GM12878 (cell line): ENCODE results near the gene TOPBP1. TPM values are rescaled to one million over a fixed set of nuclear protein-coding genes. Genes with fewer than 3 reads are reported as not detected.

Source experiments
- ATAC-seq: fragments of 200-7000 bp; cut with Tn5 transposase; 3 replicates; pipeline ENCODE4 v1.9.1; 2020; ENCODE audit warnings: mild to moderate bottlenecking, moderate library complexity
- BruUV-seq: library from RNA; stranded (reverse); fragments of 400-500 nt; replicated peaks from 2 replicates; lab custom pipeline; 2021; lab: Mats Ljungman, UMichigan
- CTCF ChIA-PET: fragments of 300-600 bp; sonication (Branson Sonifier 250); formaldehyde crosslinking; extraction: SDS; loops from one replicate; lab custom pipeline; 2021; ENCODE audit warnings: inconsistent platforms; lab: Yijun Ruan, JAX
- POLR2A ChIA-PET: fragments of 350-600 bp; formaldehyde crosslinking; extraction: SDS; loops from one replicate; lab custom pipeline; 2021; ENCODE audit warnings: inconsistent platforms; lab: Charles Lee
- RAD21 ChIA-PET: fragments of 300-600 bp; sonication (Branson Sonifier 250); formaldehyde crosslinking; loops from one replicate; lab custom pipeline; 2023; ENCODE audit warnings: antibody characterized with exemption; ENCODE audit not compliant: unreplicated experiment; lab: Charles Lee
- SMC1A ChIA-PET: fragments of 300-600 bp; sonication (Branson Sonifier 250); formaldehyde crosslinking; loops from one replicate; lab custom pipeline; 2023; ENCODE audit not compliant: unreplicated experiment, uncharacterized antibody; lab: Charles Lee
- DNase-seq: peaks from one replicate; pipeline ENCODE4 v3.0.0-alpha.2; 2011; ENCODE audit warnings: low read depth, low spot score
- FAIRE-seq: peaks from 3 replicates; lab custom pipeline; 2011; peaks lifted over from hg19 to GRCh38; lab: Jason Lieb, UNC
- H2AFZ ChIP-seq: 2 replicates; pipeline ENCODE4 v1.6.0; 2011; ENCODE audit warnings: low read depth, low read length, control low read depth; ENCODE audit not compliant: control insufficient read depth
- H3K27ac ChIP-seq: 2 replicates; pipeline ENCODE4 v1.5.1; 2011; ENCODE audit warnings: control low read depth; ENCODE audit not compliant: control insufficient read depth, insufficient read depth
- H3K27me3 ChIP-seq, 2 experiments: replicated peaks in 1 of 2; 2 replicates each; pipeline versions ENCODE4 v1.6.0 to v1.6.1; 2011; ENCODE audit warnings: low read length in 1 of 2; ENCODE audit not compliant: control insufficient read depth in 2 of 2, insufficient read depth in 2 of 2
- H3K36me3 ChIP-seq, 2 experiments: 2 replicates each; pipeline ENCODE4 v1.5.1; 2011; ENCODE audit warnings: low read length in 1 of 2; ENCODE audit not compliant: control insufficient read depth in 2 of 2, insufficient read depth in 2 of 2
- H3K4me1 ChIP-seq: 2 replicates; pipeline ENCODE4 v1.6.1; 2011; ENCODE audit warnings: mild to moderate bottlenecking, low read length, moderate library complexity, mixed read lengths; ENCODE audit not compliant: control insufficient read depth, insufficient read depth
- H3K4me2 ChIP-seq: 2 replicates; pipeline ENCODE4 v1.6.0; 2011; ENCODE audit warnings: control low read depth; ENCODE audit not compliant: control insufficient read depth, insufficient read depth
- H3K4me3 ChIP-seq: fragments of 200-600 bp; sonication (generic); 2 replicates; pipeline ENCODE4 v1.5.1; 2016
- H3K79me2 ChIP-seq: 2 replicates; pipeline ENCODE4 v1.6.0; 2011; ENCODE audit warnings: low read length; ENCODE audit not compliant: control insufficient read depth, insufficient read depth
- H3K9ac ChIP-seq: 2 replicates; pipeline ENCODE4 v1.8.0; 2011; ENCODE audit warnings: low read length, control low read depth, mixed read lengths; ENCODE audit not compliant: control insufficient read depth, insufficient read depth
- H3K9me3 ChIP-seq: replicated peaks from 3 replicates; pipeline ENCODE4 v1.5.1; 2011; ENCODE audit warnings: mild to moderate bottlenecking, low read length; ENCODE audit not compliant: control insufficient read depth, insufficient read depth
- H4K20me1 ChIP-seq: 2 replicates; pipeline ENCODE4 v1.6.0; 2011; ENCODE audit not compliant: control insufficient read depth, insufficient read depth
- CEBPZ ChIP-seq: fragments of 150-350 bp; IDR thresholded peaks from 2 replicates; pipeline ENCODE4 v1.6.1; 2016; ENCODE audit warnings: low read depth, low read length
- CHD4 ChIP-seq: fragments of 200-600 bp; sonication (generic); IDR thresholded peaks from 2 replicates; pipeline ENCODE4 v1.6.1; 2016; ENCODE audit warnings: mild to moderate bottlenecking
- ELK1 ChIP-seq: IDR thresholded peaks from 2 replicates; pipeline ENCODE4 v1.6.1; 2012; ENCODE audit warnings: low read depth, low read length, improper control_type of control experiment
- EP300 ChIP-seq, 2 experiments: fragments of 150-350 bp in 1 of 2; IDR thresholded peaks; 2 replicates each; pipeline ENCODE4 v1.6.1; 2011 to 2012; ENCODE audit warnings: low read depth in 2 of 2, low read length in 2 of 2, borderline replicate concordance in 1 of 2, improper control_type of control experiment in 1 of 2, inconsistent platforms in 1 of 2; ENCODE audit not compliant: control insufficient read depth in 1 of 2
- NRF1 ChIP-seq: conservative IDR thresholded peaks from 2 replicates; pipeline ENCODE4 v1.6.1; 2011; ENCODE audit warnings: mild to moderate bottlenecking, low read depth, low read length, improper control_type of control experiment
- WGBS: methylation state at CpG from one replicate; pipeline ENCODE4 v1.1.6; 2016; ENCODE audit warnings: low lambda C conversion rate; ENCODE audit not compliant: insufficient replicate concordance, insufficient coverage; ENCODE audit errors: missing lambda C conversion rate; 5-methylcytosine and 5-hydroxymethylcytosine counted together
- in situ Hi-C: fragments of 300-500 bp; cut with MboI; formaldehyde crosslinking; loops from 9 replicates; pipeline ENCODE4 v1.14.3; 2018; ENCODE audit warnings: mixed read lengths
- intact Hi-C: fragments of 100-400 bp; cut with micrococcal nuclease; formaldehyde crosslinking; loops from one replicate; pipeline ENCODE4 v1.14.2; 2022; ENCODE audit not compliant: unreplicated experiment
- polyA plus RNA-seq, 11 experiments: library from polyadenylated mRNA; depleted of rRNA in 4 of 11; unstranded in 6 of 11; stranded (reverse) in 5 of 11; fragments of >200 nt; fragmentation: Nextera tagmentation in 4 of 11; fragmentation: Illumina TruSeq in 1 of 11; extraction: Ambion mirVana in 4 of 11; extraction: Trizol in 1 of 11; gene quantifications; 1 replicate in 1 of 11; 2 replicates in 10 of 11; pipeline versions ENCODE4 v1.2.1 to v1.2.3, GENCODE V29; 2011 to 2016; ENCODE audit warnings: inconsistent platforms in 2 of 11, missing spikeins in 2 of 11, low read depth in 1 of 11
- total RNA-seq, 4 experiments: library from RNA; depleted of rRNA in 3 of 4; stranded (reverse); fragments of >200 nt in 3 of 4; fragmentation: Illumina TruSeq in 1 of 4; extraction: Trizol in 1 of 4; gene quantifications; 2 replicates each; pipeline versions ENCODE4 v1.2.1 to v1.2.3, GENCODE V29; 2013 to 2021

The TOPBP1 gene
- total and polyA plus RNA-seq, 10 of the 15 experiments (the other 5 are each of a cell fraction or from before 2014, with no cell fraction given) = 18.3 to 99.3 (median 61.5) TPM

GRCh38 chr3:133711013-133711412 lies 49.3 kb upstream of the TOPBP1 start:
- no TSS peak for BruUV-seq
- Histone ChIP-seq H3K4me2 (no peak overlapping the region), H3K9ac (no peak overlapping the region), H3K27ac (no peak overlapping the region), H3K4me3 (no peak overlapping the region), H3K9me3 (no peaks in the 10 kb centered on the region), H3K27me3 (peaks cover 0 to 2% of the 10 kb centered on the region in 2 experiments; a peak in 2 of 4 replicates), H2AFZ (no peak overlapping the region), H4K20me1 (no peaks in the 10 kb centered on the region), H3K36me3 (no peaks in the 10 kb centered on the region)
- in situ Hi-C loops = no loop called here
- FAIRE-seq (no peak), DNase-seq (no peak), ATAC-seq (no peak)
- ChIA-PET RAD21 (no interaction called here), POLR2A (no interaction called here), SMC1A (no interaction called here)
- 19% methylated on average over 4 of the region's 4 CpGs for WGBS
- TF ChIP-seq EP300 (IDR thresholded peaks at IDR 0.05; ENCODE audit: borderline replicate concordance in 1 of 2, control insufficient read depth in 1 of 2, low read depth in 2 of 2, low read length in 2 of 2) = no peak
- no peak for TF ChIP-seq NRF1
- no peak for TF ChIP-seq CHD4
- no peak for TF ChIP-seq CEBPZ
- no peak for TF ChIP-seq ELK1
- TF ChIP-seq, all 136 proteins: peak for 0
- Histone ChIP-seq H3K4me1 (no peaks in the 10 kb centered on the region), H3K79me2 (no peaks in the 10 kb centered on the region)
- intact Hi-C loops = no loop called here
- CTCF ChIA-PET = no interaction called here
